CD14-positive monocyte (primary cell): ENCODE results near the gene PTGDR2. TPM values are rescaled to one million over a fixed set of nuclear protein-coding genes. Genes with fewer than 3 reads are reported as not detected.

Experiments
- DNase-seq, 3 donors: peaks; one replicate each; pipeline ENCODE4 v3.0.0-alpha.2; 2011 to 2022
- H2AFZ ChIP-seq: 2 replicates; pipeline ENCODE4 v1.6.0; 2012; ENCODE audit warnings: mild to moderate bottlenecking, low read depth, low read length, inconsistent platforms; ENCODE audit not compliant: insufficient read depth, poor library complexity, severe bottlenecking
- H3K27ac ChIP-seq, 2 donors: 1 replicate in 1 of 2; 2 replicates in 1 of 2; pipeline ENCODE4 v1.5.1; 2012 to 2013; ENCODE audit warnings: low read length in 2 of 2, control low read depth in 1 of 2, inconsistent platforms in 1 of 2, low read depth in 1 of 2, mild to moderate bottlenecking in 1 of 2
- H3K27me3 ChIP-seq, 2 donors: one replicate each; pipeline versions ENCODE4 v1.6.0 to v1.6.1; 2011 to 2013; ENCODE audit warnings: low read length in 2 of 2; ENCODE audit not compliant: control insufficient read depth in 2 of 2, insufficient read depth in 2 of 2
- H3K36me3 ChIP-seq, 2 donors: replicated peaks in 1 of 2; 1 replicate in 1 of 2; 2 replicates in 1 of 2; pipeline versions ENCODE4 v1.5.1 to v1.6.1; 2012 to 2013; ENCODE audit warnings: low read length in 2 of 2, control low read depth in 1 of 2, inconsistent platforms in 1 of 2, mild to moderate bottlenecking in 1 of 2; ENCODE audit not compliant: insufficient read depth in 2 of 2, control insufficient read depth in 1 of 2
- H3K4me1 ChIP-seq, 2 donors: 1 replicate in 1 of 2; 2 replicates in 1 of 2; pipeline versions ENCODE4 v1.5.1 to v1.6.1; 2012 to 2013; ENCODE audit warnings: low read length in 2 of 2, control low read depth in 1 of 2, inconsistent platforms in 1 of 2, mild to moderate bottlenecking in 1 of 2, moderate library complexity in 1 of 2; ENCODE audit not compliant: insufficient read depth in 2 of 2, control insufficient read depth in 1 of 2
- H3K4me2 ChIP-seq: replicated peaks from 2 replicates; pipeline ENCODE3; 2012; ENCODE audit warnings: low read length, moderate library complexity, mild to moderate bottlenecking; ENCODE audit not compliant: poor library complexity, severe bottlenecking; ENCODE audit errors: extremely low read depth
- H3K4me3 ChIP-seq, 3 experiments: fragments of 200-600 bp in 1 of 3; sonication (generic) in 1 of 3; replicated peaks in 1 of 3; 1 replicate in 2 of 3; 2 replicates in 1 of 3; pipeline ENCODE4 v1.5.1; 2011 to 2013; ENCODE audit warnings: low read length in 3 of 3, mild to moderate bottlenecking in 3 of 3, control low read depth in 2 of 3, low read depth in 2 of 3, inconsistent platforms in 1 of 3, moderate library complexity in 1 of 3
- H3K79me2 ChIP-seq: 2 replicates; pipeline ENCODE4 v1.6.0; 2012; ENCODE audit warnings: mild to moderate bottlenecking, control low read depth, inconsistent platforms, low read length, moderate library complexity; ENCODE audit not compliant: insufficient read depth
- H3K9ac ChIP-seq: 2 replicates; pipeline ENCODE4 v1.6.0; 2017; ENCODE audit warnings: low read length, mild to moderate bottlenecking; ENCODE audit not compliant: insufficient read depth, poor library complexity, severe bottlenecking
- H3K9me3 ChIP-seq, 2 donors: replicated peaks in 1 of 2; 1 replicate in 1 of 2; 2 replicates in 1 of 2; pipeline versions ENCODE4 v1.5.1 to v1.6.1; 2012 to 2013; ENCODE audit warnings: low read length in 2 of 2, control low read depth in 1 of 2; ENCODE audit not compliant: control insufficient read depth in 1 of 2, insufficient read depth in 1 of 2
- H4K20me1 ChIP-seq: 2 replicates; pipeline ENCODE4 v1.6.0; 2012; ENCODE audit warnings: mild to moderate bottlenecking, low read length, control low read depth, moderate library complexity; ENCODE audit not compliant: insufficient read depth
- H3K27ac Mint-ChIP-seq, 7 donors: one replicate each; pipeline ENCODE4 v1.8.0; 2020; ENCODE audit warnings: mild to moderate bottlenecking in 7 of 7, mixed read lengths in 7 of 7, moderate library complexity in 6 of 7, inconsistent platforms in 2 of 7
- H3K27me3 Mint-ChIP-seq, 3 donors: one replicate each; pipeline ENCODE4 v1.8.0; 2021 to 2022; ENCODE audit warnings: low read depth in 3 of 3, mild to moderate bottlenecking in 3 of 3, mixed read lengths in 3 of 3, moderate library complexity in 3 of 3, inconsistent platforms in 1 of 3
- H3K36me3 Mint-ChIP-seq, 2 donors: one replicate each; pipeline ENCODE4 v1.8.0; 2020; ENCODE audit warnings: mixed read lengths in 2 of 2, inconsistent platforms in 1 of 2, mild to moderate bottlenecking in 1 of 2
- H3K4me1 Mint-ChIP-seq: one replicate; pipeline ENCODE4 v1.8.0; 2020; ENCODE audit warnings: mild to moderate bottlenecking, mixed read lengths
- H3K4me3 Mint-ChIP-seq, 2 donors: one replicate each; pipeline ENCODE4 v1.8.0; 2020; ENCODE audit warnings: mild to moderate bottlenecking in 2 of 2, mixed read lengths in 2 of 2, moderate library complexity in 1 of 2
- H3K9me3 Mint-ChIP-seq, 7 donors: one replicate each; pipeline ENCODE4 v1.8.0; 2020 to 2022; ENCODE audit warnings: mixed read lengths in 7 of 7, mild to moderate bottlenecking in 6 of 7, moderate library complexity in 6 of 7, inconsistent platforms in 2 of 7
- CTCF ChIP-seq: fragments of 200-600 bp; IDR thresholded peaks from one replicate; pipeline ENCODE4 v1.8.0; 2022; ENCODE audit warnings: antibody characterized with exemption, mild to moderate bottlenecking
- WGBS: methylation state at CpG from one replicate; pipeline ENCODE4 v1.1.5; 2013; ENCODE audit warnings: missing lambda C conversion rate; ENCODE audit not compliant: insufficient coverage; 5-methylcytosine and 5-hydroxymethylcytosine counted together
- intact Hi-C, 2 donors: fragments of 100-400 bp; cut with micrococcal nuclease; formaldehyde crosslinking; loops; one replicate each; pipeline versions ENCODE4 v1.15.0 to v1.15.1; 2023
- polyA plus RNA-seq, 3 donors: library from polyadenylated mRNA; depleted of rRNA in 1 of 3; unstranded in 2 of 3; stranded (reverse) in 1 of 3; fragments of 300-500 nt in 2 of 3; fragments of >200 nt in 1 of 3; fragmentation: Illumina TruSeq in 2 of 3; gene quantifications; 1 replicate in 2 of 3; 2 replicates in 1 of 3; pipeline ENCODE4 v1.2.3, GENCODE V29; 2012 to 2021

Gene PTGDR2
- polyA plus RNA-seq, 3 donors = 0.32 to 0.65 (median 0.46) TPM

- TF ChIP-seq CTCF = no peak
- intact Hi-C loops = no loop called here
- Histone ChIP-seq H3K36me3 (no peaks in the 10 kb centered on the region), H3K9me3 (peaks cover 12 to 17% of the 10 kb centered on the region in 2 donors), H3K4me1 (peaks cover 0 to 8% of the 10 kb centered on the region in 2 donors), H3K4me3 (no peak overlapping the region), H3K27ac (no peak overlapping the region), H2AFZ (no peak overlapping the region), H3K79me2 (no peaks in the 10 kb centered on the region), H3K9ac (no peak overlapping the region), H4K20me1 (no peaks in the 10 kb centered on the region), H3K4me2 (no peak overlapping the region), H3K27me3 (no peaks in the 10 kb centered on the region)
- DNase-seq = peak in 2 of 3 donors; percentile 11 to 28
- no peaks in the 10 kb centered on the region for H3K36me3 Mint-ChIP-seq
- H3K4me1 Mint-ChIP-seq = peaks cover 11% of the 10 kb centered on the region
- no peak overlapping the region for H3K4me3 Mint-ChIP-seq
- 50% methylated on average over 1 of the region's 1 CpG for WGBS
- peaks cover 2 to 19% (median 16%) of the 10 kb centered on the region in 7 donors for H3K9me3 Mint-ChIP-seq
- peaks cover 4 to 10% (median 7%) of the 10 kb centered on the region in 3 donors for H3K27me3 Mint-ChIP-seq
- H3K27ac Mint-ChIP-seq = no peak overlapping the region
These were observed 42.4 kb downstream of the PTGDR2 start for GRCh38 chr11:60813324-60813723.

DNA sequence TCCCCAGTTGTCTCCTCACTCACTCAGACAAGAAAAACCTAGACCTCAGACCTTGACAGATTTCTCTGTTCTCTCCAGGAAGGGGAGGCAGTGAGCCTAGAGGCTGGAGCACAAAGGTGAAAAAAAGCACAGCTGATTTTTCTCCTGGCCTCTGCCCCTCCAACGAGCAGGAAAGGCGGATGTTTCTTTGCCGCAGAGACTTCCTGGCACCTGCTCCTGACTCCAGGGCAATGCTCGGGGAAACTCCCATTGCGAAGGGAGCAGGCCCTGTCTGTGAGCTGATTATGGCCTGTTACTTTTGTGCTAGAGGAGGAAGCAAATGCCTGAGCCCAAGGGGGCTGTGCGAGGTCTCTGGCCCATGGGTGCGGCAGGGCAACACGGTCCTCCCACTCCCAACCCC lies 45.2 kb downstream of the PTGDR2 start:
- H3K27me3 ChIP-seq = no peaks in the 10 kb centered on the region
- DNase-seq = no peak
- peaks cover 0 to 8% of the 10 kb centered on the region in 2 donors for H3K4me1 ChIP-seq
- Mint-ChIP-seq H3K9me3 (peaks cover 0 to 4% (median 0%) of the 10 kb centered on the region in 7 donors), H3K27me3 (peaks cover 4 to 11% (median 9%) of the 10 kb centered on the region in 3 donors), H3K4me3 (no peak overlapping the region), H3K27ac (no peak overlapping the region), H3K36me3 (no peaks in the 10 kb centered on the region), H3K4me1 (peaks cover 11% of the 10 kb centered on the region)
- no peak overlapping the region for H3K4me3 ChIP-seq
- no peaks in the 10 kb centered on the region for H3K36me3 ChIP-seq
- WGBS = 22% methylated on average over 8 of the region's 8 CpGs
- no peak for TF ChIP-seq CTCF
- H2AFZ ChIP-seq = no peak overlapping the region
- H3K27ac ChIP-seq = no peak overlapping the region
- H4K20me1 ChIP-seq = no peaks in the 10 kb centered on the region
- H3K4me2 ChIP-seq = no peak overlapping the region
- no peaks in the 10 kb centered on the region for H3K9me3 ChIP-seq
- H3K79me2 ChIP-seq = no peaks in the 10 kb centered on the region
- H3K9ac ChIP-seq = no peak overlapping the region
- intact Hi-C loops = no loop called here
